Measurements from ENCODE around the gene TM4SF1.
"Not testable (repeated sequence)": the region's sequence is repeated elsewhere in the genome, so short reads cannot be mapped to it uniquely, and the experiment has no call there.

TM4SF1 gene

GRCh38 chr3:149339931-149340309 lies 37.5 kb downstream of the TM4SF1 start:
- DNase-seq, result peak; percentile 51

DNA sequence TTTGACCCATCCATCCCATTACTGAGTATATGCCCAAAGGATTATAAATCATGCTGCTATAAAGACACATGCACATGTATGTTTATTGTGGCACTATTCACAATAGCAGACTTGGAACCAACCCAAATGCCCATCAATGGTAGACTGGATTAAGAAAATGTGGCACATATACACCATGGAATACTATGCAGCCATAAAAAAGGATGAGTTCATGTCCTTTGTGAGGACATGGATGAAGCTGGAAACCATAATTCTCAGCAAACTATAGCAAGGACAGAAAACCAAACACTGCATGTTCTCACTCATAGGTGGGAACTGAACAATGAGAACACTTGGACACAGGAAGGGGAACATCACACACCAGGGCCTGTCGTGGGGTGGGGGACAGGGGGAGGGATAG lies 40.0 kb downstream of the TM4SF1 start:
- not testable (repeated sequence) for DNase-seq

GRCh38 chr3:149336925-149337324 lies 40.5 kb downstream of the TM4SF1 start:
- no peak for DNase-seq

DNA sequence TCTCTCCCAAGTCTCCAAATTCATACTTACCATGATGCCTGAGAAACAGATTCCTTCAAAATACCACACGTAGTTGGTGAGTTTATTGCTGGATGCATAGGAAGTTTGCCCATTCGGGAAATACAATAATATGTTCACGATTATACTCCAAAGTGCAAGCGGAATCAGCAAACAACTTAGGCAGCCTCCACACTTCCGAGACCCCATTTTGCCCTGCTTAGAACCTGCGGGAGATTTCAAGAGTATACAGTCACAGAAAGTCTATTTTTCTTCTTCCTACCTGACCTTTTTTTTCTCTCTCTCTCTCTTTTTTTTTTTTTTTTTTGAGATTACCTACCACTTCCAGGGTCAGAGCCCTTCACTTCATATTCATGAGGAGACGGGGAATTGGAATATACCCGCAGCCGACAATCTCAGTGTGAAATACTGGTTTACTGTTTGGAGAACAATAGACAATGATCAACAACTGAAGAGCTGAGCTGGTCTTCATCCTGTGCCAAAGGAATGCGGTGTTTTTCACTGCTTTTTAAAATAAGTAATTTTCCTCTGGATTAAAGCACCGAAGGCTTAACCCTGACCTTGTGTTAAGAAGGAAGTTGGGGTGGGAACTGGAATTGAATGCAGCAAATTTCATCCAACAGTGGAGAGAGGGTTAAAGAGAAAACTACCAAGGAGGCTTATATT lies 44.1 kb downstream of the TM4SF1 start, which contains the start of gene TM4SF18:
Gene TM4SF18, minus strand, starts transcription at position 461 of the 684 bp plus-strand sequence. Its CDS starts 254 bp downstream, at position 207.
- DNase-seq, result no peak

DNA sequence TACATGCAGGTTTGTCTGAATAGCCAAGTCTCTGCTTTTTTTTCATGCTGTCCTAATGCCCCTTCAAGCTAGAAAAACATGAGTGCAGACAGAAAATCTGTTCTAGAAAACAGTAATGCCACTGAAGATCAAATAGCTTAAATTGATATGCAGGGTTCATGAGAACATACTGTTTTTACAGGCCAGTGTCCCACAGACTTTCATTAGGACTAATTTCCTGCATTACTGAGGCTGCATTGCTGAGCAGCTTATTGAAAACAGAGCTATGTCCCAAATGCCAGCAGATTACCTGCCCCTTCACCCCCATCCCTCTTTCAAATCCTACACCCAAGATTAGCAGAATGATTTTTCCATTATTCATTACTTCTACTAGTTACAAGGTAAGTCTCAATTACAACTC lies 44.7 kb downstream of the TM4SF1 start:
- no peak for DNase-seq

- DNase-seq, result no peak
Measured at GRCh38 chr3:149332227-149332765, 45.2 kb downstream of the TM4SF1 start.

DNA sequence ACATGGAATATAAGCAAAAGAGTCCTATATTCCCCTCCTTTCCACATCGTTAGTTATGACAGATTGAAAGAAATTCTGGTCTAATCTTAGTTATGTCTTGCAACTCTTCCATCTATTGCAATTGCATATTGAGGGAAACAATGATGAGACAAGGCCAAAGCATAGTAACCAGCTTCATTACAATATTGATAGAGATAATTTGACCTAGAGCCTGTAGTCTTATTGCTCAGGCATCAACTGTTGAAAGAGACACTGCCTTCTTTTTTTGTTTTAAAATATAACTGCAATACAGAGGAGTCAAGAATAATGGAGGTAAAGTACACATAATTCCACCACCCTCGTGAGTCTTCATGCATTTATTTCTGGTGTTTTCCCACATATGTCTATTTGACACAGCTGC lies 46.1 kb downstream of the TM4SF1 start:
- no peak for DNase-seq

DNA sequence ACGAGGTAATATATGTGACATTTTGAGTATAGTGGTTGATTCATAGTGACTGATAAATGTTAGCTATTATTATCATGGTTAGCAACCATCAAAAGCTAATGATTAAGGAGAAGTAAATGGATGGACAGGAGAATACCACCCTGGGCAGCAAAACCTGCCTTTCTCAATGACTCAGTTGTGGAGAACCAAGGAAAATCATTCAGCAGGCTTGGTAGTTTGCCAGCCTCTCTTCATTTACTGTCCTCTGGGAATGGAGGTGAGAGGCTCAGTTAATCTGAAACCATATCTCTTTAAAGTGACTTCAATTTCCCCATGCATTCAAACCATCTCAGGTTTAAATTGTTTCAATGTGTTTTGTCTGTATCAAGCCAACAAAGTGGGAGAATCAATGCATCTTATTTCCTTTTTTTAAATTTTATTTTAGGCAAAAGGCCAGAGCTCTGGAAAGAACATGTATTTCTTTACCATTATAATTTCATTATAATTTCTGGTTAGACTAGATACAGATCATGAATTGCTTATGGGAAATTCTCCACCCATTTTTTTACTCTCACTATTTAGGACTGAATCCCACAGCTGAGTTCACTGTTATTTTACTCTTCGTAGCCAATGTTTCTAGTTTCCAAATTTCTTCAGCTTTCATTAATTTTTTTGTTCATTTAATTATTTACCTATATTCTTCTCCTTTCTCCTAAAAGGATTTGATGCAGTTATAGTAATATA lies 46.7 kb downstream of the TM4SF1 start:
- peak; percentile 83 for DNase-seq

DNA sequence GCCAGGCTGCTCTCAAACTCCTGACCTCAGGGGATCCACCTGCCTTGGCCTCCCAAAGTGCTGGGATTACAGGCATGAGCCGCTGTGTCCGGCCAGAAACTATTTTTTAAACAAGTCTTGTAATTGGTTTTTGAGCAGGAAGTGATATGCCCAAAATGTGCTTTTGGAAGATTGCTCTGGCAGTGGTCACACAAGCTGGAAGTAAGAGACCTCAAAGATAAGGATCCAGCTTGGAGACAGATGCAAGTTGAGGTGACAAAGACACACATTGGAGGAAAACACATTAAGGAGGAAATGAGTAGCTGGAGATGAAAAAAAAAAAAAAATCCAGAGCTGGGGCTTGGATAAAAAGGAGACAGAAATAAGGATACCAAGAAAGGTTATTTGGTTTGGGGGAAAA lies 50.3 kb downstream of the TM4SF1 start:
- DNase-seq, result no peak

GRCh38 chr3:149325581-149325980 lies 51.9 kb downstream of the TM4SF1 start:
- no peak for DNase-seq

DNA sequence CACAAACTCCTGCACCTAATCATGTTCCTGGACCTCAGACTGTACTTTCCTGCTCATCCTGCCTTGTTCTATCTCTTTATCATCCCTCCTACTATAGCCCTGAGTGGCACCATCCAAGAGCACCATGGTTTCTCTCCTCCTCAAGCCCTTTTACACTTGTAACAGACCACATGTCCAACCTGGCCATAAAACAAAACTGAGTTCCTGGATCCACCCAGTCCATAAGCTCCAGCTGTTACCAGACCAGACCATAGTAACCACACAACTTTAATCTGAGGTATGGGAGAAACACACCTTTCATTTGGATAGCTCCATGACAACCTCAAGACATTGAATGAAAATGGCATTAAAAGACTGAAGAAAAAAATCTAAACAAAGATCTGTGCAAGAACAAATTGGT lies 53.1 kb downstream of the TM4SF1 start:
- no peak for DNase-seq

- DNase-seq, result no peak
Measured at GRCh38 chr3:149321640-149322039, 55.8 kb downstream of the TM4SF1 start.

DNA sequence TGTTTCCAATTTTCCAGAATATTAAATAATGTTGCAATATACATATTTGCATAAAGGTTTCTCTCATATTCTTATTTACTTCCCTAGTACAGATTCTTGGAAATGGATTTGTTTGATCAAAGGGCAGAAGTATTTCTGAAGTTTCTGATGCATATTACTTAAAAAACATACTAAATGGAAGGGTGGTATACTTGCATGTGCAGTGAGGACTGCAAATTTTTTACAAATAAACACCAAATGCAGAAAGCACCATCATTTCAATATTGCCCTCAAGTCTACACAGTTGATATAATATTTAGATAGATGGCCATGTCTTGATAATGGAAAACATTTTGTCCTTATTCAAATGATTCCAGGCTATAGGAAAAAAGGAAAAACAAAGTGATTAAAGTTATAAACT lies 56.3 kb downstream of the TM4SF1 start:
- no peak for DNase-seq

DNA sequence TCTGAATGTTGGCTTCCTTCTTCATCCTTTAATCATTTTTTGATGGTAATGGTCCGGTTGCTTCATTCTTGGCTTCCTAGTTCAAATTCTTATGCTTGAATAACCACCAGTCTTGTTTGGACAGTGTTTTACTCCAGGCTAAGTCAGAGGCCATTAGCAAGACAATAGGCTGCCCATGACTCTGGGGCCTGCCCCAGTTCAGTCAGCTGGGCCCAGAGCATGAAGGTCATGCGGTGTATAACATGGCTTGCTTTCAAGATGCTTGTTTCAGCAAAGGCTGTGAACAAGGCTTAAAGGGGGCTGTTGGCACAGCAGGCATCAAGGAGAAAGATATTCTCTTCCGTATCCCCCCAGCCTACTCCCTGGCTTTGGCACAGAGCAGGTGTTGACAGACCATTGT lies 57.7 kb downstream of the TM4SF1 start:
- DNase-seq, result no peak
